T-helper 2 cell treated with Interferon-gamma antibody and Interleukin-4, amounts not matched to agents 100 ng/mL and 5 ng/mL, for 36 hours (primary cell): Measurements from ENCODE around the gene GRIK1. TPM values are rescaled to one million over a fixed set of nuclear protein-coding genes. Genes with fewer than 3 reads are reported as not detected.

ENCODE experiments used
- intact Hi-C: fragments of 100-400 bp; cut with micrococcal nuclease; formaldehyde crosslinking; loops from one replicate; pipeline ENCODE4 v1.15.1; 2023
- total RNA-seq: library from RNA; stranded (reverse); gene quantifications from 2 replicates; pipeline ENCODE4 v1.2.3, GENCODE V29; 2022

GRIK1 gene
- total RNA-seq, 1 donor from 2014 or later: not detected

- intact Hi-C loops: no loop called here
Observed at GRCh38 chr21:29914326-29914725, 25.5 kb downstream of the GRIK1 start.

- intact Hi-C loops: no loop called here
Observed at GRCh38 chr21:29909571-29909970, 30.2 kb downstream of the GRIK1 start.

GRCh38 chr21:29904359-29905282 lies 35.2 kb downstream of the GRIK1 start:
- intact Hi-C loops: no loop called here

GRCh38 chr21:29896884-29897283 lies 42.9 kb downstream of the GRIK1 start:
- intact Hi-C loops: no loop called here

GRCh38 chr21:29893687-29894086 lies 46.1 kb downstream of the GRIK1 start:
- intact Hi-C loops: no loop called here

GRCh38 chr21:29892379-29892778 lies 47.4 kb downstream of the GRIK1 start:
- intact Hi-C loops: no loop called here

- intact Hi-C loops: no loop called here
Observed at GRCh38 chr21:29888437-29888836, 51.4 kb downstream of the GRIK1 start.

GRCh38 chr21:29887313-29888009 lies 52.3 kb downstream of the GRIK1 start:
- intact Hi-C loops: no loop called here

GRCh38 chr21:29885491-29885890 lies 54.3 kb downstream of the GRIK1 start:
- intact Hi-C loops: no loop called here

GRCh38 chr21:29875873-29876272 lies 63.9 kb downstream of the GRIK1 start:
- intact Hi-C loops: no loop called here

GRCh38 chr21:29875036-29875716 lies 64.6 kb downstream of the GRIK1 start:
- intact Hi-C loops: no loop called here

- intact Hi-C loops: no loop called here
Observed at GRCh38 chr21:29873908-29874307, 65.9 kb downstream of the GRIK1 start.

- intact Hi-C loops: no loop called here
Observed at GRCh38 chr21:29870814-29871213, 69.0 kb downstream of the GRIK1 start.

- intact Hi-C loops: no loop called here
Observed at GRCh38 chr21:29867796-29868195, 72.0 kb downstream of the GRIK1 start.

- intact Hi-C loops: no loop called here
Observed at GRCh38 chr21:29860346-29860745, 79.5 kb downstream of the GRIK1 start.

GRCh38 chr21:29857150-29857549 lies 82.6 kb downstream of the GRIK1 start:
- intact Hi-C loops: no loop called here

- intact Hi-C loops: no loop called here
Observed at GRCh38 chr21:29854795-29855194, 85.0 kb downstream of the GRIK1 start.

GRCh38 chr21:29851611-29852010 lies 88.2 kb downstream of the GRIK1 start:
- intact Hi-C loops: no loop called here

- intact Hi-C loops: loop anchor here (1.0 to 10.0 kb wide), 2 partner anchors 373 to 755 kb away; no protein-coding TSS in a partner anchor
Observed at GRCh38 chr21:29849735-29850176, 90.0 kb downstream of the GRIK1 start.

- intact Hi-C loops: loop anchor here (10.0 kb wide), 1 partner anchor 749 kb away; no protein-coding TSS in a partner anchor
Observed at GRCh38 chr21:29843804-29844203, 96.0 kb downstream of the GRIK1 start.

- intact Hi-C loops: no loop called here
Observed at GRCh38 chr21:29834617-29835016, 105.2 kb downstream of the GRIK1 start.

- intact Hi-C loops: no loop called here
Observed at GRCh38 chr21:29832217-29832616, 107.6 kb downstream of the GRIK1 start.
